NCI-H146 treated with DMSO at 0.1 percent for 48 hours (cell line): Measurements from ENCODE around the gene GAREM2.

Source experiments
- DNase-seq: peaks from one replicate; lab custom pipeline; 2025; ENCODE audit not compliant: unreplicated experiment; lab: John Stamatoyannopoulos, UW

The GAREM2 gene

GRCh38 chr2:26224095-26224494, 51.2 kb downstream of the GAREM2 start:
- no peak for DNase-seq

DNA sequence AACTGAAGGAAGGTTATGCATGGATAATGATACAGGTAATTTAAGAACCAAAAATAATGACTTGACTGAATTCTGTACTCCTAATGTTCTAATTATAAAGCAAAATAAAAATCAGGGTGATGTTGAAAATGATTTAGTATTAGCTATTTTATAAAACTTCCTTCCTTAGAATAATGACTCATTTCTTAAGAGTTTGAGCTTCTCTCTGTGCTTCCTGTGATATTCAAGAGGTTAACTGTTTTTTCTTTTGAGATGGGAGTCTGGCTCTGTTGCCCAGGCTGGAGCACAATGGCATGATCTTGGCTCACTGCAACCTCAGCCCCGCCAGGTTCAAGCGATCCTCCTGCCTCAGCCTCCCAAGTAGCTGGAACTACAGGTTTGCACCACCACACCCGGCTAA, 56.7 kb downstream of the GAREM2 start:
- no peak for DNase-seq

DNA sequence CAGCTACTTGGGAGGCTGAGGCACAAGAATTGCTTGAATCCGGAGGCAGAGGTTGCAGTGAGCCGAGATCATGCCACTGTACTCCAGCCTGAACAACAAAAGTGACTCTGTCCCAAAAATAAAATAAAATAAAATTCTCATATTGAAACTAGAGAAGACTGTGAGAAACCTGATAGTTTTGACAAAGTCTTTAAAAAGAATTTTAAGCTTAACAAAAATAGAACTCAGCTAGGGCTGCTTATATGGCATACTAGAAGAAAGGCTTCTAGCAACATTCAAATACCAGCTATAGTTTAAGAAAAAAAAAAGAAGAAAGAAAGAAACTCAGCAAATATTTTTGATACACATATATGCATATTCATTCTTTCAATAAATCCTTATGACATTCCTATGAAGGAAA, 57.9 kb downstream of the GAREM2 start:
- DNase-seq: no peak

- DNase-seq: no peak
Measured at GRCh38 chr2:26235089-26235488, 62.2 kb downstream of the GAREM2 start.

DNA sequence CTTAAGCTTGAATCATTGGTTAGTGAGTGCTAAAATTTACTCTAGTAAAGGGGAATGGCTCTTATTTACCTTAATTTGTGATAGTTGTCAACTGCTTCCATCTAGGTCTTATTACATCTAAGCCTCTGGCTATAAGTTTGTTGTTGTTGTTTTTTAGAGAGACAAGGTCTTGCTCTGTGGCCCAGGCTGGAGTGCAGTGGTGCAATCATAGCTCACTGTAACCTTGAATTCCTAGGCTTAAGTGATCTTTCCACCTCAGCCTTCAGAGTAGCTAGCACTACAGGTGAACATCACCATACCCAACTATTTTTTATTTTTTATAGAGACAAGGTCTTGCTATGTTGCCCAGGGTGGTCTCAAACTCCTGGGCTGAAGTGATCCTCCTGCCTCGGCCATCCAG, 65.0 kb downstream of the GAREM2 start:
- no peak for DNase-seq

GRCh38 chr2:26238311-26238958, 65.5 kb downstream of the GAREM2 start:
- DNase-seq: no peak
